ENCODE results near the gene VPS13D. TPM values are rescaled to one million over a fixed set of nuclear protein-coding genes. Genes with fewer than 3 reads are reported as not detected.

VPS13D gene
- total RNA-seq, 1 experiment from 2014 or later, result 20.2 TPM

DNA sequence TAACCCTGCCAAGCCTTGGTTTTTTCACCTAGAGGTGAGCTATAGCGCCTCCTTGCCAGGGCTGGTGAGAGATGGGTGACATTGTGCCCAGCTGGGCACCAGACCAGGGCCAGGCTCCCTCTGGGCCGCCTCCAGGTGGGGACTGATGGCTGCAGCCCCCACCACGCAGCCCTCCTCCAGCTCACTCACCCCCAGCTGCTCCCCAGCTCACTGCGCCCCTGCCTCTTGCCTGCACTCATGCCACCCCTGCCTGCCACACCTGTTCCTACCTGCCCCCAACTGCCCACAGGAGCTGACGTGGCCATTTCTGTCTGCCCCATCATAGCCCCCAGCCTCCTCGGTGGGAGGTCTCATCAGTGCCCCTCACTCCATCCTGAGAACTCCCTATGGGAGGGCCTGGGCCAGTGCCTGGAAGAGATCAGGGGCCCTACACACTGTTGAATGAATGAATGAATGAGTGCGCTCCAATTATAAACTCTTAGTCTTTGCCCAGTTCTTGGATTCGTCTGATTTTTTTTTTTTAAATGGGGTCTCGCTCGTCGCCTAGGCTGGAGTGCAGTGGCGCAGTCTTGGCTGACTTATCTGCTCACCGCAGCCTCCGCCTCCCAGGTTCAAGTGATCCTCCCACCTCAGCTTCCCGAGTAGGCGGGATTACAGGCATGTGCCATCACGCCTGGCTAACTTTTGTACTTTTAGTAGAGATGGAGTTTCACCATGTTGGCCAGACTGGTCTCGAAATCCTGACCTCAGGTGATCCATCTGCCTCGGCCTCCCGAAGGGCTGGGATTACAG, 26.4 kb upstream of the VPS13D start:
- Histone ChIP-seq H3K27me3 (ENCODE audit: insufficient read depth, low read length) (no peaks in the 10 kb centered on the region), H2BK5ac (ENCODE audit: insufficient read length, low read length) (no peak overlapping the region), H2BK12ac (ENCODE audit: insufficient read length, low read depth, low read length) (no peak overlapping the region), H4K20me1 (ENCODE audit: control insufficient read depth, insufficient read depth, insufficient read length) (no peaks in the 10 kb centered on the region), H3K79me1 (ENCODE audit: insufficient read depth, low read depth, low read length, poor library complexity, severe bottlenecking) (no peaks in the 10 kb centered on the region), H3K9me3 (ENCODE audit: control insufficient read depth, low read depth, low read length) (no peaks in the 10 kb centered on the region), H3K79me2 (ENCODE audit: insufficient read depth, low read length) (no peaks in the 10 kb centered on the region), H3K4ac (ENCODE audit: low read depth, low read length) (no peak overlapping the region), H4K8ac (replicated peaks; ENCODE audit: insufficient read length, low read depth, low read length) (no peak overlapping the region), H2AFZ (ENCODE audit: low read length) (no peak overlapping the region), H3K23ac (ENCODE audit: insufficient read length, low read depth, low read length) (no peak overlapping the region), H3K4me2 (ENCODE audit: insufficient read depth, insufficient read length, low read length) (no peak overlapping the region), H3K18ac (ENCODE audit: insufficient read length, low read depth, low read length) (no peak overlapping the region), H2BK20ac (ENCODE audit: low read depth, low read length, poor library complexity, severe bottlenecking) (no peak overlapping the region), H3K23me2 (ENCODE audit: insufficient read length, low read depth, low read length, poor library complexity, severe bottlenecking) (no peaks in the 10 kb centered on the region), H4K5ac (ENCODE audit: insufficient read length, low read depth, low read length) (no peak overlapping the region), H2BK15ac (ENCODE audit: low read depth, low read length) (no peak overlapping the region), H3K27ac (ENCODE audit: insufficient read length, low read depth, low read length) (no peak overlapping the region), H3K14ac (ENCODE audit: insufficient read depth, low read length) (no peak overlapping the region; the same call in 1 of the 2 replicates), H2AK5ac (ENCODE audit: insufficient read length, low read length) (no peak overlapping the region), H3K4me1 (ENCODE audit: insufficient read depth, low read length) (no peaks in the 10 kb centered on the region; the same call in 1 of the 2 replicates), H3T11ph (ENCODE audit: low read length) (no peak overlapping the region), H3K9ac (ENCODE audit: extremely low read depth, insufficient read length, low read length) (no peak overlapping the region), H2BK120ac (ENCODE audit: low read depth, low read length, poor library complexity, severe bottlenecking) (no peak overlapping the region), H4K91ac (ENCODE audit: insufficient read length, low read depth, low read length) (no peak overlapping the region), H3K56ac (ENCODE audit: insufficient read length, low read depth, low read length) (no peak overlapping the region)
- H3K27ac Mint-ChIP-seq, result no peak overlapping the region
- H3K36me3 Mint-ChIP-seq (ENCODE audit: insufficient read depth in 1 of 3, low read depth in 3 of 3), result no peaks in the 10 kb centered on the region
- no CpG with 5 or more reads among the region's 20 CpGs for WGBS (ENCODE audit: extremely low coverage, insufficient read length, low lambda C conversion rate)
- H3K27me3 Mint-ChIP-seq (ENCODE audit: low read depth), result no peaks in the 10 kb centered on the region
- H3K4me1 Mint-ChIP-seq, result peaks cover 28 to 37% of the 10 kb centered on the region in 2 experiments
- no peak for DNase-seq
- TF ChIP-seq, protein P1, sequence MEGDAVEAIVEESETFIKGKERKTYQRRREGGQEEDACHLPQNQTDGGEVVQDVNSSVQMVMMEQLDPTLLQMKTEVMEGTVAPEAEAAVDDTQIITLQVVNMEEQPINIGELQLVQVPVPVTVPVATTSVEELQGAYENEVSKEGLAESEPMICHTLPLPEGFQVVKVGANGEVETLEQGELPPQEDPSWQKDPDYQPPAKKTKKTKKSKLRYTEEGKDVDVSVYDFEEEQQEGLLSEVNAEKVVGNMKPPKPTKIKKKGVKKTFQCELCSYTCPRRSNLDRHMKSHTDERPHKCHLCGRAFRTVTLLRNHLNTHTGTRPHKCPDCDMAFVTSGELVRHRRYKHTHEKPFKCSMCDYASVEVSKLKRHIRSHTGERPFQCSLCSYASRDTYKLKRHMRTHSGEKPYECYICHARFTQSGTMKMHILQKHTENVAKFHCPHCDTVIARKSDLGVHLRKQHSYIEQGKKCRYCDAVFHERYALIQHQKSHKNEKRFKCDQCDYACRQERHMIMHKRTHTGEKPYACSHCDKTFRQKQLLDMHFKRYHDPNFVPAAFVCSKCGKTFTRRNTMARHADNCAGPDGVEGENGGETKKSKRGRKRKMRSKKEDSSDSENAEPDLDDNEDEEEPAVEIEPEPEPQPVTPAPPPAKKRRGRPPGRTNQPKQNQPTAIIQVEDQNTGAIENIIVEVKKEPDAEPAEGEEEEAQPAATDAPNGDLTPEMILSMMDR (conservative IDR thresholded peaks at IDR 0.05), result no peak
- no peak overlapping the region for H3K4me3 Mint-ChIP-seq
- H3K9me3 Mint-ChIP-seq, result no peaks in the 10 kb centered on the region; a peak in 1 of 5 replicates

Data from H9 (cell line).